IMR-90 (cell line): ENCODE measurements around the gene POLR2C. TPM values are rescaled to one million over a fixed set of nuclear protein-coding genes. Genes with fewer than 3 reads are reported as not detected.

Experiments used
- ATAC-seq: fragments of 200-7000 bp; cut with Tn5 transposase; 2 replicates; pipeline ENCODE4 v1.9.1; 2020; ENCODE audit warnings: low read depth, mild to moderate bottlenecking, moderate library complexity
- BruUV-seq: library from RNA; stranded (reverse); fragments of 400-500 nt; replicated peaks from 2 replicates; lab custom pipeline; 2021; lab: Mats Ljungman, UMichigan
- CTCF ChIA-PET: fragments of 300-600 bp; formaldehyde crosslinking; extraction: SDS; loops from one replicate; lab custom pipeline; 2021; ENCODE audit warnings: antibody characterized with exemption; lab: Yijun Ruan, JAX
- POLR2A ChIA-PET: fragments of 300-600 bp; sonication (Branson Sonifier 250); formaldehyde crosslinking; loops from one replicate; lab custom pipeline; 2022; ENCODE audit warnings: antibody characterized with exemption; ENCODE audit not compliant: unreplicated experiment; lab: Charles Lee
- DNase-seq: peaks from one replicate; pipeline ENCODE4 v3.0.0; 2013
- H2AFZ ChIP-seq: replicated peaks from 2 replicates; pipeline ENCODE3; 2013; ENCODE audit warnings: low read length, mild to moderate bottlenecking; ENCODE audit not compliant: poor library complexity
- H2AK5ac ChIP-seq: 2 replicates; pipeline ENCODE4 v1.6.1; 2013; ENCODE audit warnings: low read depth, low read length, inconsistent platforms
- H2AK9ac ChIP-seq: replicated peaks from 2 replicates; pipeline ENCODE3; 2013; ENCODE audit warnings: mild to moderate bottlenecking, low read depth, low read length, moderate library complexity; ENCODE audit not compliant: poor library complexity
- H2BK120ac ChIP-seq: 2 replicates; pipeline ENCODE4 v1.6.1; 2013; ENCODE audit warnings: low read depth, low read length, inconsistent platforms
- H2BK15ac ChIP-seq: 3 replicates; pipeline ENCODE4 v1.6.1; 2013; ENCODE audit warnings: low read depth, low read length, inconsistent platforms
- H2BK20ac ChIP-seq: 2 replicates; pipeline ENCODE4 v1.6.1; 2013; ENCODE audit warnings: low read depth, mild to moderate bottlenecking, inconsistent platforms, low read length, moderate library complexity
- H2BK5ac ChIP-seq: 2 replicates; pipeline ENCODE4 v1.6.1; 2013; ENCODE audit warnings: mild to moderate bottlenecking, low read depth, low read length, inconsistent platforms; ENCODE audit not compliant: poor library complexity, severe bottlenecking
- H3K14ac ChIP-seq: replicated peaks from 2 replicates; pipeline ENCODE4 v1.6.1; 2013; ENCODE audit warnings: low read depth, low read length, inconsistent platforms
- H3K18ac ChIP-seq: 2 replicates; pipeline ENCODE4 v1.6.1; 2013; ENCODE audit warnings: low read depth, low read length, control low read depth
- H3K23ac ChIP-seq: 2 replicates; pipeline ENCODE4 v1.6.1; 2013; ENCODE audit warnings: low read depth, low read length, inconsistent platforms
- H3K27ac ChIP-seq: 2 replicates; pipeline ENCODE4 v1.5.1; 2013; ENCODE audit warnings: mild to moderate bottlenecking, control low read depth, low read length; ENCODE audit not compliant: insufficient read depth
- H3K27me3 ChIP-seq: 2 replicates; pipeline ENCODE4 v1.6.1; 2013; ENCODE audit warnings: low read length; ENCODE audit not compliant: control insufficient read depth, insufficient read depth
- H3K36me3 ChIP-seq: 2 replicates; pipeline ENCODE4 v1.6.1; 2013; ENCODE audit warnings: low read length, mixed read lengths; ENCODE audit not compliant: control insufficient read depth, insufficient read depth
- H3K4ac ChIP-seq: 2 replicates; pipeline ENCODE4 v1.6.1; 2013; ENCODE audit warnings: low read depth, low read length, inconsistent platforms
- H3K4me1 ChIP-seq: 2 replicates; pipeline ENCODE4 v1.6.1; 2013; ENCODE audit warnings: low read length, mixed read lengths; ENCODE audit not compliant: control insufficient read depth, insufficient read depth
- H3K4me2 ChIP-seq: 2 replicates; pipeline ENCODE4 v1.6.1; 2013; ENCODE audit warnings: low read depth, mild to moderate bottlenecking, control low read depth, low read length, moderate library complexity
- H3K4me3 ChIP-seq: 2 replicates; pipeline ENCODE4 v1.5.1; 2013; ENCODE audit warnings: low read depth, mild to moderate bottlenecking, control low read depth, low read length, moderate library complexity; ENCODE audit not compliant: insufficient read depth
- H3K56ac ChIP-seq: 2 replicates; pipeline ENCODE4 v1.6.1; 2013; ENCODE audit warnings: low read length, inconsistent platforms; ENCODE audit not compliant: insufficient read depth; ENCODE audit errors: extremely low read depth
- H3K79me1 ChIP-seq, 2 experiments: 2 replicates each; pipeline ENCODE4 v1.6.1; 2013; ENCODE audit warnings: low read length in 2 of 2, inconsistent platforms in 1 of 2, low read depth in 1 of 2
- H3K9ac ChIP-seq: 2 replicates; pipeline ENCODE4 v1.6.1; 2013; ENCODE audit warnings: low read depth, low read length, control low read depth
- H3K9me1 ChIP-seq: 2 replicates; pipeline ENCODE4 v1.6.1; 2013; ENCODE audit warnings: low read length, inconsistent platforms; ENCODE audit not compliant: insufficient read depth
- H3K9me3 ChIP-seq: 2 replicates; pipeline ENCODE4 v1.6.1; 2013; ENCODE audit warnings: low read length; ENCODE audit not compliant: control insufficient read depth, insufficient read depth
- H4K20me1 ChIP-seq: 2 replicates; pipeline ENCODE4 v1.6.1; 2013; ENCODE audit warnings: low read length, inconsistent platforms; ENCODE audit not compliant: insufficient read depth
- H4K5ac ChIP-seq: 2 replicates; pipeline ENCODE4 v1.6.1; 2013; ENCODE audit warnings: mild to moderate bottlenecking, low read depth, low read length, control low read depth
- H4K8ac ChIP-seq, 2 experiments: 2 replicates each; pipeline ENCODE4 v1.6.1; 2013; ENCODE audit warnings: low read depth in 2 of 2, low read length in 2 of 2, control low read depth in 1 of 2, inconsistent platforms in 1 of 2
- H4K91ac ChIP-seq: 2 replicates; pipeline ENCODE4 v1.6.1; 2013; ENCODE audit warnings: low read depth, low read length, inconsistent platforms; ENCODE audit not compliant: insufficient read depth
- BHLHE40 ChIP-seq: fragments of 150-350 bp; IDR thresholded peaks from 2 replicates; pipeline ENCODE4 v1.6.1; 2016; ENCODE audit warnings: mild to moderate bottlenecking, low read depth, low read length
- CHD1 ChIP-seq: IDR thresholded peaks from 2 replicates; pipeline ENCODE4 v1.6.1; 2012; ENCODE audit warnings: low read depth, low read length, improper control_type of control experiment
- CTCF ChIP-seq: conservative IDR thresholded peaks from 2 replicates; pipeline ENCODE4 v1.5.1; 2012; ENCODE audit warnings: mild to moderate bottlenecking, low read depth, low read length, improper control_type of control experiment
- ELK1 ChIP-seq: fragments of 150-350 bp; IDR thresholded peaks from 2 replicates; pipeline ENCODE4 v1.6.1; 2016; ENCODE audit warnings: low read depth, mild to moderate bottlenecking, low read length, moderate library complexity, borderline replicate concordance
- FOS ChIP-seq: fragments of 150-350 bp; IDR thresholded peaks from 2 replicates; pipeline ENCODE4 v1.6.1; 2016; ENCODE audit warnings: low read depth, low read length
- MAFK ChIP-seq: IDR thresholded peaks from 2 replicates; pipeline ENCODE4 v1.6.1; 2012; ENCODE audit warnings: low read depth, low read length, improper control_type of control experiment
- MAZ ChIP-seq: IDR thresholded peaks from 2 replicates; pipeline ENCODE4 v1.6.1; 2012; ENCODE audit warnings: low read depth, mild to moderate bottlenecking, low read length, improper control_type of control experiment, moderate library complexity, borderline replicate concordance
- MXI1 ChIP-seq: IDR thresholded peaks from 2 replicates; pipeline ENCODE4 v1.6.1; 2012; ENCODE audit warnings: low read depth, mild to moderate bottlenecking, low read length, moderate library complexity, borderline replicate concordance
- NFE2L2 ChIP-seq: fragments of 150-350 bp; IDR thresholded peaks from 2 replicates; pipeline ENCODE4 v1.6.1; 2016; ENCODE audit warnings: low read depth, mild to moderate bottlenecking, low read length
- POLR2A ChIP-seq: IDR thresholded peaks from 2 replicates; pipeline ENCODE4 v1.6.1; 2012; ENCODE audit warnings: mild to moderate bottlenecking, low read depth, low read length
- RAD21 ChIP-seq: IDR thresholded peaks from 2 replicates; pipeline ENCODE4 v1.6.1; 2012; ENCODE audit warnings: low read length, improper control_type of control experiment
- RCOR1 ChIP-seq: IDR thresholded peaks from 2 replicates; pipeline ENCODE4 v1.6.1; 2012; ENCODE audit warnings: mild to moderate bottlenecking, low read length, improper control_type of control experiment; ENCODE audit not compliant: insufficient replicate concordance
- RFX5 ChIP-seq: IDR thresholded peaks from 2 replicates; pipeline ENCODE4 v1.8.0; 2012; ENCODE audit warnings: low read depth, mild to moderate bottlenecking, low read length, moderate library complexity
- SMC3 ChIP-seq: fragments of 150-350 bp; IDR thresholded peaks from 2 replicates; pipeline ENCODE4 v1.6.1; 2016; ENCODE audit warnings: low read depth, mild to moderate bottlenecking, antibody characterized with exemption, low read length, moderate library complexity
- WGBS, 2 experiments: methylation state at CpG; one replicate each; pipeline versions ENCODE4 v1.1.5 to v1.1.7; 2013; ENCODE audit warnings: missing lambda C conversion rate in 2 of 2; ENCODE audit not compliant: insufficient read length in 1 of 2; ENCODE audit errors: extremely low coverage in 2 of 2; 5-methylcytosine and 5-hydroxymethylcytosine counted together
- dilution Hi-C: fragments of 300-500 bp; cut with HindIII; formaldehyde crosslinking; loops from one replicate; pipeline ENCODE4 v1.14.3; 2018; ENCODE audit warnings: low sequenced_read_pairs; ENCODE audit not compliant: unreplicated experiment
- in situ Hi-C: fragments of 300-500 bp; cut with MboI; formaldehyde crosslinking; loops from 3 replicates; pipeline ENCODE4 v1.14.3; 2019; ENCODE audit warnings: low sequenced_read_pairs, inconsistent platforms, mixed read lengths
- intact Hi-C: fragments of 100-400 bp; cut with micrococcal nuclease; formaldehyde crosslinking; loops from 2 replicates; pipeline ENCODE4 v1.10.0; 2022
- polyA plus RNA-seq, 3 experiments: library from polyadenylated mRNA; depleted of rRNA; stranded (reverse); fragments of >200 nt; gene quantifications; 2 replicates each; pipeline ENCODE4 v1.2.3, GENCODE V29; 2012; ENCODE audit warnings: low replicate concordance in 1 of 3
- total RNA-seq: library from RNA; depleted of rRNA; stranded (reverse); fragments of >200 nt; gene quantifications from 2 replicates; pipeline ENCODE4 v1.2.3, GENCODE V29; 2012
- TF ChIP-seq, protein P1 (sequence below): fragments of 150-350 bp; IDR thresholded peaks from 2 replicates; pipeline ENCODE4 v1.6.1; 2017; ENCODE audit warnings: mild to moderate bottlenecking, antibody characterized with exemption, low read length, low read depth

POLR2C gene
- total and polyA plus RNA-seq, 2 of the 4 experiments (the other 2 are of a cell fraction), result 137 to 340 TPM

- H3K9ac ChIP-seq, result peak overlapping the region; percentile 28
- TF ChIP-seq NFE2L2 (no peak), SMC3 (no peak), CTCF (no peak), MAFK (no peak), RFX5 (no peak), CHD1 (no peak), ELK1 (no peak), POLR2A (no peak), BHLHE40 (no peak), MXI1 (no peak), FOS (no peak), RCOR1 (no peak), MAZ (no peak), RAD21 (no peak)
- TF ChIP-seq, protein P1, sequence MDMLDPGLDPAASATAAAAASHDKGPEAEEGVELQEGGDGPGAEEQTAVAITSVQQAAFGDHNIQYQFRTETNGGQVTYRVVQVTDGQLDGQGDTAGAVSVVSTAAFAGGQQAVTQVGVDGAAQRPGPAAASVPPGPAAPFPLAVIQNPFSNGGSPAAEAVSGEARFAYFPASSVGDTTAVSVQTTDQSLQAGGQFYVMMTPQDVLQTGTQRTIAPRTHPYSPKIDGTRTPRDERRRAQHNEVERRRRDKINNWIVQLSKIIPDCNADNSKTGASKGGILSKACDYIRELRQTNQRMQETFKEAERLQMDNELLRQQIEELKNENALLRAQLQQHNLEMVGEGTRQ, result no peak
Measured at GRCh38 chr16:57478396-57479204, 16.1 kb downstream of the POLR2C start.

More at GRCh38 chr16:57478396-57479204, 16.1 kb downstream of the POLR2C start:
- Histone ChIP-seq H3K18ac (no peak overlapping the region), H2BK20ac (no peak overlapping the region), H4K8ac (no peak overlapping the region; a peak in 1 of 4 replicates), H2BK15ac (no peak overlapping the region), H4K5ac (peak overlapping the region; percentile 16; the same call in 1 of the 2 replicates), H4K91ac (no peak overlapping the region), H2AFZ (peak overlapping the region; percentile 86), H3K36me3 (peaks cover 6% of the 10 kb centered on the region; the same call in 1 of the 2 replicates), H3K14ac (no peak overlapping the region), H3K9me1 (no peaks in the 10 kb centered on the region), H3K27ac (no peak overlapping the region; the same call in 1 of the 2 replicates), H3K79me1 (peaks cover 9 to 22% of the 10 kb centered on the region in 2 experiments), H3K56ac (no peak overlapping the region), H3K4ac (peak overlapping the region; percentile 36; the same call in 1 of the 2 replicates), H2BK120ac (no peak overlapping the region), H3K9me3 (no peaks in the 10 kb centered on the region), H2AK5ac (no peak overlapping the region), H2AK9ac (peak overlapping the region; percentile 84), H3K27me3 (no peaks in the 10 kb centered on the region), H3K4me2 (peak overlapping the region; percentile 90), H2BK5ac (no peak overlapping the region), H3K23ac (no peak overlapping the region), H4K20me1 (no peaks in the 10 kb centered on the region), H3K4me1 (peaks cover 12% of the 10 kb centered on the region), H3K4me3 (peak overlapping the region; percentile 42)
- WGBS, 2 experiments, result 0 to 100% methylated on average over 1 to 3 of the region's 15 CpGs
- ATAC-seq (no peak; the same call in 1 of the 2 replicates), DNase-seq (no peak)
- ChIA-PET POLR2A (no interaction called here), CTCF (no interaction called here)
- dilution Hi-C loops (no loop called here), in situ Hi-C loops (no loop called here), intact Hi-C loops (no loop called here)
- no TSS peak for BruUV-seq
